Right lobe of liver (tissue), 6 donors: ENCODE measurements around the gene ANKRD65. TPM values are rescaled to one million over a fixed set of nuclear protein-coding genes. Genes with fewer than 3 reads are reported as not detected.
"Not testable (repeated sequence)": the region's sequence is repeated elsewhere in the genome, so short reads cannot be mapped to it uniquely, and the experiment has no call there.

Experiments used
- ATAC-seq, 4 donors: fragments of 200-7000 bp; cut with Tn5 transposase; one replicate each; pipeline ENCODE4 v1.9.1; 2020; ENCODE audit warnings: mild to moderate bottlenecking in 4 of 4, moderate library complexity in 4 of 4
- DNase-seq, 3 donors: peaks; one replicate each; pipeline ENCODE4 v3.0.0-alpha.2; 2020
- H3K27ac ChIP-seq, 3 donors: fragments of 200-600 bp; one replicate each; pipeline ENCODE4 v1.8.0; 2022
- H3K27me3 ChIP-seq, 2 donors: fragments of 200-600 bp; one replicate each; pipeline ENCODE4 v1.8.0; 2022
- H3K36me3 ChIP-seq, 4 donors: fragments of 200-600 bp; sonication (generic) in 1 of 4; one replicate each; pipeline versions ENCODE4 v1.5.1 to v1.8.0; 2017 to 2022; ENCODE audit warnings: control low read depth in 1 of 4
- H3K4me1 ChIP-seq, 4 donors: fragments of 200-600 bp; sonication (generic) in 1 of 4; one replicate each; pipeline versions ENCODE4 v1.5.1 to v1.8.0; 2017 to 2022; ENCODE audit warnings: control low read depth in 1 of 4
- H3K4me3 ChIP-seq, 3 donors: fragments of 200-600 bp; one replicate each; pipeline ENCODE4 v1.8.0; 2022
- H3K9me3 ChIP-seq, 4 donors: fragments of 200-600 bp; sonication (generic) in 1 of 4; one replicate each; pipeline versions ENCODE4 v1.5.1 to v1.8.0; 2017 to 2022; ENCODE audit warnings: control low read depth in 1 of 4
- POLR2A ChIP-seq: fragments of 450-650 bp; IDR thresholded peaks from one replicate; pipeline ENCODE4 v1.6.1; 2017; ENCODE audit warnings: antibody characterized with exemption, mild to moderate bottlenecking
- whole genome bisulfite sequencing: methylation state at CpG from one replicate; pipeline ENCODE4 v1.1.6; 2018; ENCODE audit warnings: low coverage, low lambda C conversion rate; ENCODE audit not compliant: insufficient coverage; ENCODE audit errors: missing lambda C conversion rate; 5-methylcytosine and 5-hydroxymethylcytosine counted together
- intact Hi-C, 2 donors: fragments of 100-400 bp; cut with DNase I; formaldehyde crosslinking; loops; one replicate each; pipeline versions ENCODE4 v1.11.2 to v1.14.1; 2022
- total RNA-seq, 6 experiments: library from RNA; depleted of rRNA in 2 of 6; stranded (reverse); fragments of >200 nt in 2 of 6; fragmentation: NEBNext Ultra II Directional in 3 of 6; extraction: Animal tissue kit (Norgen Biotek cat#: 25700) in 3 of 6; gene quantifications; one replicate each; pipeline versions ENCODE4 v1.1.0 to v1.2.4, GENCODE V29; 2016 to 2023
- TF ChIP-seq, protein P1 (sequence below), 4 donors: fragments of 200-600 bp in 3 of 4; fragments of 450-650 bp in 1 of 4; IDR thresholded peaks; one replicate each; pipeline versions ENCODE4 v1.5.1 to v1.8.0; 2016 to 2022; ENCODE audit warnings: antibody characterized with exemption in 4 of 4, mild to moderate bottlenecking in 2 of 4
- donor health status: DM: no; HTN: yes; CAD: no.
- donor health status: DM: no; HTN: no; CAD: no.
- donor health status: DM: no; HTN: no; CAD: no.
- donor health status: DM: no; HTN: yes; CAD: no.
- donor health status: DM: no; HTN: yes; CAD: no.

ANKRD65 gene
- total RNA-seq, 6 experiments from 2014 or later = 0.19 to 0.89 (median 0.35) TPM

DNA sequence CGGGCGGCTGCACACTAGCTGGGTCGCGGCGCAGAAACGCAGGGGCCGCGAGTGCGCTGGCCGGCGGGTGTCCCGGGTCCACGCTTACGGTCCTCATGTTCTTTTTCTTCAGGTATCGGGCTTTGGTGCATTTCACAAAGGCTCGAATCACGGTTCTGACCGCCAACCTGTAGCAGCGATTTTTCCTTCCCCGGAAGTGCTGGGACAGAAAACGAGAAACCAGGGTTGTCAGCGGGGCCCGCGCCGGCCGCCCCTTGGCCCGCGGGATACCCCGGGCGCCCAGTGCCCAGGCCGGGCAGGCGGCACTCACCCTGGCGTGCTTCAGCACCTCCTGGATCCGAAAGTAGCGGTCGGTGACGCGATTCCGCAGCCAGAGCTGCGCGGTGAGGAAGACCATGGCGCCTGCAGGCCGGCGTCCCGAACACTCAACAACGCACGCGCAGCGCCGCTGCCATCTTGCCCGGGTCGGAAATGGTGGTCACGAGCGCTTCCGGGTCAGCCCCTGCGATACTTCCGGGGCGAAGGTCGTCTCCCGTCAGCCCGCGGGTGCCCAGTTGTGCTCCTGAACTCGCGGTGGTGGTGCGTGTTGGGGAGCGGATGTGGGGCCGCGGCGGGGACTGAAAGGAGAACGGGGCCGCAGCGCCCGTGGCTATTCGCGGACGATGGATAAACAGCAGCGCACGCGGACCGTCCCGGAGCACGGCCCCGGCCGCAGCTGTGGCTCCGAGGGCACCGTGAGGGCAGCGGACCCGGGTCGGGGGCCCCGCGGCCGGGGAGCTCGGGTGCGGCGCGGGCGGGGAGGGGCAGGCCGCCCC is 14.0 kb downstream of the ANKRD65 start, which contains the start of gene MRPL20:
MRPL20 (minus strand) TSS at position 473 of the 815 bp plus-strand sequence; CDS start at position 397, 76 bp downstream.
- H3K27me3 ChIP-seq = no peaks in the 10 kb centered on the region
- peak within 1 kb of the TSS; percentile 92 to 100 (median 100) for H3K4me3 ChIP-seq
- intact Hi-C loops = loop anchor here in 1 of 2 donors (5.0 kb wide), 1 partner anchor 35 kb away; no protein-coding TSS in a partner anchor
- ATAC-seq (peak; percentile 95 to 98 (median 98)), DNase-seq (peak; percentile 95 to 96 (median 96))
- H3K27ac ChIP-seq = peak within 1 kb of the TSS; percentile 65 to 82 (median 68)
- peaks cover 0 to 43% (median 15%) of the 10 kb centered on the region in 4 donors for H3K4me1 ChIP-seq
- WGBS = 3% methylated on average over 6 of the region's 98 CpGs
- TF ChIP-seq, protein P1, sequence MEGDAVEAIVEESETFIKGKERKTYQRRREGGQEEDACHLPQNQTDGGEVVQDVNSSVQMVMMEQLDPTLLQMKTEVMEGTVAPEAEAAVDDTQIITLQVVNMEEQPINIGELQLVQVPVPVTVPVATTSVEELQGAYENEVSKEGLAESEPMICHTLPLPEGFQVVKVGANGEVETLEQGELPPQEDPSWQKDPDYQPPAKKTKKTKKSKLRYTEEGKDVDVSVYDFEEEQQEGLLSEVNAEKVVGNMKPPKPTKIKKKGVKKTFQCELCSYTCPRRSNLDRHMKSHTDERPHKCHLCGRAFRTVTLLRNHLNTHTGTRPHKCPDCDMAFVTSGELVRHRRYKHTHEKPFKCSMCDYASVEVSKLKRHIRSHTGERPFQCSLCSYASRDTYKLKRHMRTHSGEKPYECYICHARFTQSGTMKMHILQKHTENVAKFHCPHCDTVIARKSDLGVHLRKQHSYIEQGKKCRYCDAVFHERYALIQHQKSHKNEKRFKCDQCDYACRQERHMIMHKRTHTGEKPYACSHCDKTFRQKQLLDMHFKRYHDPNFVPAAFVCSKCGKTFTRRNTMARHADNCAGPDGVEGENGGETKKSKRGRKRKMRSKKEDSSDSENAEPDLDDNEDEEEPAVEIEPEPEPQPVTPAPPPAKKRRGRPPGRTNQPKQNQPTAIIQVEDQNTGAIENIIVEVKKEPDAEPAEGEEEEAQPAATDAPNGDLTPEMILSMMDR (IDR thresholded peaks at IDR 0.05) = no peak
- peak; percentile 82 for TF ChIP-seq POLR2A
- no peaks in the 10 kb centered on the region for H3K9me3 ChIP-seq
- H3K36me3 ChIP-seq = peaks cover 0 to 26% (median 4%) of the 10 kb centered on the region in 4 donors

DNA sequence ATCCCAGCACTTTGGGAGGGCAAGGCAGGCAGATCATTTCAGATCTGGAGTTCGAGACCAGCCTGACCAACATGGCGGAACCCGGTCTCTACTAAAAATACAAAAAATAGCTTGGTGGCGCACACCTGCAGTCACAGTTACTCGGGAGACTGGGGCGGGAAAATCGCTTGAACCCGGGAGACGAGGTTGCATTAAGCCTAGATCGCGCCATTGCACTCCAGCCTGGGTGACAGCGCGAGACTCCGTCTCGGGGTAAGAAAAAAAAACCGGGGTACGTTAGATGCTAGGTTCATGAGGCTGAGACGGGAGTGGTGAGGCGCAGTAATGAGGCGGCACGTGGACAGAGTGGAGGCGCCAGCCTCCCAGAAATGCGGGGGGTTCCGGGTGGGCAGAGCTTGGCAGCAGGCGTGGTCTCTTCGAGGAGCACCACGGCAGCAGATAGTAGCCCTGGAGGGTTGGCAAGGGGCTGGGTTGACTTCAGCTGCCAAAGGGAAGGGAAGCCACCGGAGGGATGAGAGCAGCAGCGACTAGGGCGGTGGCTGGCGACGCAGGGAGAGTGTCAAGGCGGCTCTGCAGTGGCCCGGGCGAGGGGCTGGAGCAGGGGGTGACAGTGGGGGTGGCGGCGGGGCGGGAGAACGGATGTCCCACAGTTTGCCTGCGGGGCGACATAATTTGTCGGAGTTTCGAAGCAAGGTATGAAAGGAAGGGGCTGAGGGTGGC is 14.8 kb downstream of the ANKRD65 start:
- peaks cover 0 to 50% (median 18%) of the 10 kb centered on the region in 4 donors for H3K4me1 ChIP-seq
- 28% methylated on average over 29 of the region's 43 CpGs for WGBS
- peaks cover 0 to 34% (median 6%) of the 10 kb centered on the region in 4 donors for H3K36me3 ChIP-seq

DNA sequence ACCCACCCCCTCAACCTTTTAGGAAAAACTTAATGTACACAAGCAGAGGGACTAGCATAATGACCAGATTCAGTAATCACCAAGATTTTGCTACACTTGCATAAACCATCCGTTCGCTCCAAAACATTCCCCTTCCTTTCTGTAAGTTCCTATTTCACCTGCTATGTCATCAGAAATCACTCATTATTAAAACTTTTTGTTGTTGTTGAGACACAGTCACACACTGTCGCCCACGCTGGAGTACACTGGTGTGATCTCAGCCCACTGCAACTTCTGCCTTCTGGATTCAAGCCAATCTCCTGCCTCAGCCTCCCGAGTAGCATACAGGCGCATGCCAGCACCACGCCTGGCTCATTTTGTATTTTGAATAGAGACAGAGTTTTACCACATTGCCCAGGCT is 17.4 kb downstream of the ANKRD65 start:
- intact Hi-C loops = no loop called here
- Histone ChIP-seq H3K36me3 (peaks cover 0 to 36% (median 7%) of the 10 kb centered on the region in 4 donors), H3K4me3 (no peak overlapping the region), H3K27me3 (no peaks in the 10 kb centered on the region), H3K9me3 (no peaks in the 10 kb centered on the region), H3K4me1 (peaks cover 0 to 59% (median 19%) of the 10 kb centered on the region in 4 donors), H3K27ac (no peak overlapping the region)
- DNase-seq (no peak), ATAC-seq (no peak)
- 77% methylated on average over 5 of the region's 7 CpGs for WGBS
- TF ChIP-seq POLR2A = no peak
- TF ChIP-seq, protein P1 (IDR thresholded peaks at IDR 0.05) = no peak

More for the DNA sequence above, 14.8 kb downstream of the ANKRD65 start:
- ATAC-seq = peak in 1 of 4 donors; percentile 3
- no peaks in the 10 kb centered on the region for H3K9me3 ChIP-seq
- no peak for DNase-seq
- no peak for TF ChIP-seq POLR2A
- TF ChIP-seq, protein P1 (IDR thresholded peaks at IDR 0.05) = no peak
- no peaks in the 10 kb centered on the region for H3K27me3 ChIP-seq
- H3K4me3 ChIP-seq = peak overlapping the region; percentile 92 to 100 (median 100)
- intact Hi-C loops = loop anchor here in 1 of 2 donors (5.0 kb wide), 1 partner anchor 36 kb away; no protein-coding TSS in a partner anchor
- H3K27ac ChIP-seq = peak overlapping the region; percentile 65 to 82 (median 68)

DNA sequence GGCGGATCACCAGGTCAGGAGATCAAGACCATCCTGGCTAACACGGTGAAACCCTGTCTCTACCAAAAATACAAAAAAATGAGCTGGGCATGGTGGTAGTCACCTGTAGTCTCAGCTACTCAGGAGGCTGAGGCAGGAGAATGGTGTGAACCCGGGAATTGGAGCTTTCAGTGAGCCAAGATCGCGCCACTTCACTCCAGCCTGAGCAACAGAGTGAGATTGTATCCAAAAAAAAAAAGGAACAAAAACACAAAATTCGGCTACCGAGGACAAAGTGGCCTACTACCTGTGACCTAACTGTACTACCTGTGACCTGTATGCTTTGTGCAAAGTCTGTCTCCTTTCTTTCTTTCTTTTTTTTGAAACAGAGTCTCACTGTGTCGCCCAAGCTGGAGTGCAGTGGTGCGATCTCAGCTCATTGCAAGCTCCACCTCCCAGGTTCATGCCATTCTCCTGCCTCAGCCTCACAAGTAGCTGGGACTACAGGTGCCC is 18.1 kb downstream of the ANKRD65 start:
- H3K9me3 ChIP-seq, H3K27me3 ChIP-seq, intact Hi-C loops, H3K27ac ChIP-seq, DNase-seq, ATAC-seq, H3K4me3 ChIP-seq: not testable (repeated sequence)
- Histone ChIP-seq H3K4me1 (peaks cover 0 to 56% (median 15%) of the 10 kb centered on the region in 4 donors), H3K36me3 (peaks cover 0 to 36% (median 7%) of the 10 kb centered on the region in 4 donors)
- WGBS = 77% methylated on average over 8 of the region's 9 CpGs
